BLaER1 treated with 17β-estradiol and CSF1 and Interleukin-3, amounts not matched to agents 10 nM and 100 nM (cell line): ENCODE measurements around the gene PVALB.

ENCODE experiments used
- H3K27ac ChIP-seq, 11 experiments: shearing (Covaris generic); formaldehyde crosslinking; 2 replicates each; pipeline ENCODE4 v1.8.1; 2022
- H3K27me3 ChIP-seq, 11 experiments: shearing (Covaris generic); formaldehyde crosslinking; 2 replicates each; pipeline ENCODE4 v1.8.1; 2022
- H3K36me3 ChIP-seq, 11 experiments: shearing (Covaris generic); formaldehyde crosslinking; 2 replicates each; pipeline ENCODE4 v1.8.1; 2022
- H3K4me1 ChIP-seq, 10 experiments: shearing (Covaris generic); formaldehyde crosslinking; 2 replicates each; pipeline ENCODE4 v1.8.1; 2022
- H3K4me2 ChIP-seq, 11 experiments: shearing (Covaris generic); formaldehyde crosslinking; 2 replicates each; pipeline ENCODE4 v1.8.1; 2022
- H3K4me3 ChIP-seq, 10 experiments: shearing (Covaris generic); formaldehyde crosslinking; 2 replicates each; pipeline ENCODE4 v1.8.1; 2022
- H3K9ac ChIP-seq, 11 experiments: shearing (Covaris generic); formaldehyde crosslinking; 2 replicates each; pipeline ENCODE4 v1.8.1; 2022
- H3K9me3 ChIP-seq, 11 experiments: shearing (Covaris generic); formaldehyde crosslinking; replicated peaks in 1 of 11; 2 replicates each; pipeline ENCODE4 v1.8.1; 2022
- H4K20me1 ChIP-seq, 11 experiments: shearing (Covaris generic); formaldehyde crosslinking; 2 replicates each; pipeline ENCODE4 v1.8.1; 2022
- Cebpa-rat ChIP-seq, 11 experiments: shearing (Covaris generic); IDR thresholded peaks; 2 replicates each; pipeline ENCODE4 v1.8.1; 2022

Gene PVALB

GRCh38 chr22:36828815-36829214 lies 12.0 kb upstream of the PVALB start:
- TF ChIP-seq Cebpa-rat (IDR thresholded peaks at IDR 0.05), result no peak
- Histone ChIP-seq H3K4me2 (no peak overlapping the region), H3K9me3 (peaks cover 7 to 8% (median 7%) of the 10 kb centered on the region in 11 experiments), H3K36me3 (no peaks in the 10 kb centered on the region), H4K20me1 (peaks cover 0 to 17% (median 0%) of the 10 kb centered on the region in 11 experiments; a peak in 1 of 22 replicates), H3K27me3 (peaks cover 0 to 79% (median 0%) of the 10 kb centered on the region in 11 experiments; a peak in 9 of 22 replicates), H3K4me3 (no peak overlapping the region), H3K27ac (no peak overlapping the region), H3K9ac (no peak overlapping the region), H3K4me1 (peaks cover 16 to 34% (median 21%) of the 10 kb centered on the region in 10 experiments)

GRCh38 chr22:36826262-36826661 lies 9.4 kb upstream of the PVALB start:
- Histone ChIP-seq H3K27me3 (peaks cover 0 to 84% (median 0%) of the 10 kb centered on the region in 11 experiments; a peak in 9 of 22 replicates), H3K27ac (no peak overlapping the region), H3K4me3 (no peak overlapping the region), H3K4me2 (no peak overlapping the region), H3K36me3 (no peaks in the 10 kb centered on the region), H3K4me1 (peaks cover 0 to 11% (median 7%) of the 10 kb centered on the region in 10 experiments; a peak in 15 of 20 replicates), H3K9me3 (no peaks in the 10 kb centered on the region), H3K9ac (no peak overlapping the region), H4K20me1 (peaks cover 0 to 27% (median 0%) of the 10 kb centered on the region in 11 experiments; a peak in 3 of 22 replicates)
- no peak for TF ChIP-seq Cebpa-rat (IDR thresholded peaks at IDR 0.05)

GRCh38 chr22:36824655-36825054 lies 7.8 kb upstream of the PVALB start:
- no peak overlapping the region for H3K4me3 ChIP-seq
- H4K20me1 ChIP-seq, result peaks cover 0 to 28% (median 0%) of the 10 kb centered on the region in 11 experiments; a peak in 4 of 22 replicates
- H3K4me2 ChIP-seq, result no peak overlapping the region
- H3K27ac ChIP-seq, result no peak overlapping the region
- H3K36me3 ChIP-seq, result no peaks in the 10 kb centered on the region
- H3K4me1 ChIP-seq, result peaks cover 0 to 10% (median 7%) of the 10 kb centered on the region in 10 experiments; a peak in 15 of 20 replicates
- H3K9ac ChIP-seq, result no peak overlapping the region
- H3K9me3 ChIP-seq, result no peaks in the 10 kb centered on the region
- no peak for TF ChIP-seq Cebpa-rat (IDR thresholded peaks at IDR 0.05)
- H3K27me3 ChIP-seq, result peaks cover 0 to 84% (median 12%) of the 10 kb centered on the region in 11 experiments; a peak in 15 of 22 replicates

GRCh38 chr22:36823186-36823839 lies 6.5 kb upstream of the PVALB start:
- no peak for TF ChIP-seq Cebpa-rat (IDR thresholded peaks at IDR 0.05)
- Histone ChIP-seq H3K36me3 (no peaks in the 10 kb centered on the region), H4K20me1 (peaks cover 0 to 41% (median 0%) of the 10 kb centered on the region in 11 experiments; a peak in 6 of 22 replicates), H3K9me3 (no peaks in the 10 kb centered on the region), H3K4me2 (no peak overlapping the region), H3K4me3 (no peak overlapping the region), H3K27ac (no peak overlapping the region), H3K4me1 (peaks cover 0 to 10% (median 7%) of the 10 kb centered on the region in 10 experiments; a peak in 15 of 20 replicates), H3K27me3 (peaks cover 12 to 84% (median 26%) of the 10 kb centered on the region in 11 experiments), H3K9ac (no peak overlapping the region)

- Histone ChIP-seq H3K4me1 (peaks cover 0 to 10% (median 7%) of the 10 kb centered on the region in 10 experiments; a peak in 16 of 20 replicates), H3K4me3 (no peak overlapping the region), H3K36me3 (no peaks in the 10 kb centered on the region), H3K27ac (no peak overlapping the region), H3K27me3 (peaks cover 19 to 84% (median 33%) of the 10 kb centered on the region in 11 experiments), H3K4me2 (no peak overlapping the region), H4K20me1 (peaks cover 0 to 49% (median 0%) of the 10 kb centered on the region in 11 experiments; a peak in 6 of 22 replicates), H3K9ac (no peak overlapping the region), H3K9me3 (no peaks in the 10 kb centered on the region)
- TF ChIP-seq Cebpa-rat (IDR thresholded peaks at IDR 0.05), result no peak
Observed at GRCh38 chr22:36822581-36822980, 5.7 kb upstream of the PVALB start.

GRCh38 chr22:36819112-36819511 lies 2.3 kb upstream of the PVALB start:
- Histone ChIP-seq H3K36me3 (no peaks in the 10 kb centered on the region), H3K27ac (no peak overlapping the region), H3K9me3 (no peaks in the 10 kb centered on the region), H3K4me3 (no peak overlapping the region), H3K4me1 (peaks cover 17 to 34% (median 31%) of the 10 kb centered on the region in 10 experiments), H3K27me3 (peaks cover 54 to 96% (median 68%) of the 10 kb centered on the region in 11 experiments), H3K4me2 (no peak overlapping the region), H4K20me1 (peaks cover 0 to 74% (median 17%) of the 10 kb centered on the region in 11 experiments; a peak in 14 of 22 replicates), H3K9ac (no peak overlapping the region)
- no peak for TF ChIP-seq Cebpa-rat (IDR thresholded peaks at IDR 0.05)

- Histone ChIP-seq H3K4me2 (no peak overlapping the region), H3K27me3 (peaks cover 59 to 97% (median 77%) of the 10 kb centered on the region in 11 experiments)
Observed at GRCh38 chr22:36818010-36818642, 1.3 kb upstream of the PVALB start.

GRCh38 chr22:36817525-36817848 lies 652 bp upstream of the PVALB start:
- Histone ChIP-seq H3K36me3 (no peaks in the 10 kb centered on the region), H3K4me1 (peaks cover 17 to 40% (median 31%) of the 10 kb centered on the region in 10 experiments), H3K4me3 (peak overlapping the region in 6 of 10 experiments; percentile 41 to 56 (median 46); a peak in 9 of 20 replicates), H3K27me3 (peaks cover 59 to 96% (median 81%) of the 10 kb centered on the region in 11 experiments), H3K9me3 (no peaks in the 10 kb centered on the region), H3K4me2 (peak overlapping the region in 9 of 11 experiments; percentile 52 to 96 (median 79); a peak in 13 of 22 replicates), H4K20me1 (peaks cover 0 to 63% (median 17%) of the 10 kb centered on the region in 11 experiments; a peak in 14 of 22 replicates), H3K9ac (no peak overlapping the region), H3K27ac (no peak overlapping the region)
- TF ChIP-seq Cebpa-rat (IDR thresholded peaks at IDR 0.05), result no peak

More at GRCh38 chr22:36818010-36818642, 1.3 kb upstream of the PVALB start:
- Histone ChIP-seq H3K9ac (no peak overlapping the region), H3K9me3 (no peaks in the 10 kb centered on the region), H4K20me1 (peaks cover 0 to 68% (median 17%) of the 10 kb centered on the region in 11 experiments; a peak in 14 of 22 replicates), H3K4me1 (peaks cover 17 to 40% (median 31%) of the 10 kb centered on the region in 10 experiments), H3K4me3 (no peak overlapping the region), H3K36me3 (no peaks in the 10 kb centered on the region), H3K27ac (no peak overlapping the region)
- no peak for TF ChIP-seq Cebpa-rat (IDR thresholded peaks at IDR 0.05)

GRCh38 chr22:36816339-36816635 lies 548 bp downstream of the PVALB start:
- Histone ChIP-seq H3K9ac (peak overlapping the region in 4 of 11 experiments; percentile 3 to 35 (median 16); a peak in 3 of 22 replicates), H3K27ac (no peak overlapping the region)
- TF ChIP-seq Cebpa-rat (IDR thresholded peaks at IDR 0.05), result no peak

More at GRCh38 chr22:36816339-36816635, 548 bp downstream of the PVALB start:
- Histone ChIP-seq H3K4me3 (peak overlapping the region; percentile 14 to 56 (median 44); a peak in 17 of 20 replicates), H3K4me1 (peaks cover 17 to 48% (median 32%) of the 10 kb centered on the region in 10 experiments), H3K4me2 (peak overlapping the region; percentile 52 to 96 (median 79)), H4K20me1 (peaks cover 0 to 63% (median 17%) of the 10 kb centered on the region in 11 experiments; a peak in 14 of 22 replicates), H3K9me3 (no peaks in the 10 kb centered on the region), H3K27me3 (peaks cover 59 to 88% (median 81%) of the 10 kb centered on the region in 11 experiments), H3K36me3 (no peaks in the 10 kb centered on the region)
